Measurements from ENCODE around the gene HOXA1. TPM values are rescaled to one million over a fixed set of nuclear protein-coding genes. Genes with fewer than 3 reads are reported as not detected.

Gene HOXA1
- total and polyA plus RNA-seq, 2 of the 4 experiments (the other 2 are of a cell fraction) = 0.54 to 1.8 TPM

GRCh38 chr7:27109466-27110185 is 13.8 kb upstream of the HOXA1 start:
- H2AK5ac ChIP-seq (ENCODE audit: low read depth, low read length) = peak overlapping the region; percentile 37; the same call in 1 of the 2 replicates
- no TSS peak for BruUV-seq (replicated peaks)
- POLR2A ChIA-PET (ENCODE audit: unreplicated experiment) = interaction anchor here (0.6 kb wide), 1 partner anchor 25 kb away, joined by 4 read pairs; no protein-coding TSS in a partner anchor
- no peak for TF ChIP-seq SMC3 (IDR thresholded peaks at IDR 0.05; ENCODE audit: low read depth, low read length)
- TF ChIP-seq ELK1 (IDR thresholded peaks at IDR 0.05; ENCODE audit: borderline replicate concordance, low read depth, low read length) = no peak
- no peak for TF ChIP-seq BHLHE40 (IDR thresholded peaks at IDR 0.05; ENCODE audit: low read depth, low read length)
- TF ChIP-seq, protein P1, sequence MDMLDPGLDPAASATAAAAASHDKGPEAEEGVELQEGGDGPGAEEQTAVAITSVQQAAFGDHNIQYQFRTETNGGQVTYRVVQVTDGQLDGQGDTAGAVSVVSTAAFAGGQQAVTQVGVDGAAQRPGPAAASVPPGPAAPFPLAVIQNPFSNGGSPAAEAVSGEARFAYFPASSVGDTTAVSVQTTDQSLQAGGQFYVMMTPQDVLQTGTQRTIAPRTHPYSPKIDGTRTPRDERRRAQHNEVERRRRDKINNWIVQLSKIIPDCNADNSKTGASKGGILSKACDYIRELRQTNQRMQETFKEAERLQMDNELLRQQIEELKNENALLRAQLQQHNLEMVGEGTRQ (IDR thresholded peaks at IDR 0.05; ENCODE audit: low read depth, low read length) = no peak
- no peak for TF ChIP-seq CEBPB (IDR thresholded peaks at IDR 0.05; ENCODE audit: low read depth, low read length)
- TF ChIP-seq RFX5 (IDR thresholded peaks at IDR 0.05; ENCODE audit: low read depth, low read length) = no peak
- no peak for TF ChIP-seq RAD21 (IDR thresholded peaks at IDR 0.05; ENCODE audit: low read length)
- no peak for TF ChIP-seq POLR2A (IDR thresholded peaks at IDR 0.05; ENCODE audit: low read depth, low read length)
- no peak for TF ChIP-seq NFE2L2 (IDR thresholded peaks at IDR 0.05; ENCODE audit: low read depth, low read length)
- no peak for TF ChIP-seq RCOR1 (IDR thresholded peaks at IDR 0.05; ENCODE audit: insufficient replicate concordance, low read length)
- TF ChIP-seq, protein P2, sequence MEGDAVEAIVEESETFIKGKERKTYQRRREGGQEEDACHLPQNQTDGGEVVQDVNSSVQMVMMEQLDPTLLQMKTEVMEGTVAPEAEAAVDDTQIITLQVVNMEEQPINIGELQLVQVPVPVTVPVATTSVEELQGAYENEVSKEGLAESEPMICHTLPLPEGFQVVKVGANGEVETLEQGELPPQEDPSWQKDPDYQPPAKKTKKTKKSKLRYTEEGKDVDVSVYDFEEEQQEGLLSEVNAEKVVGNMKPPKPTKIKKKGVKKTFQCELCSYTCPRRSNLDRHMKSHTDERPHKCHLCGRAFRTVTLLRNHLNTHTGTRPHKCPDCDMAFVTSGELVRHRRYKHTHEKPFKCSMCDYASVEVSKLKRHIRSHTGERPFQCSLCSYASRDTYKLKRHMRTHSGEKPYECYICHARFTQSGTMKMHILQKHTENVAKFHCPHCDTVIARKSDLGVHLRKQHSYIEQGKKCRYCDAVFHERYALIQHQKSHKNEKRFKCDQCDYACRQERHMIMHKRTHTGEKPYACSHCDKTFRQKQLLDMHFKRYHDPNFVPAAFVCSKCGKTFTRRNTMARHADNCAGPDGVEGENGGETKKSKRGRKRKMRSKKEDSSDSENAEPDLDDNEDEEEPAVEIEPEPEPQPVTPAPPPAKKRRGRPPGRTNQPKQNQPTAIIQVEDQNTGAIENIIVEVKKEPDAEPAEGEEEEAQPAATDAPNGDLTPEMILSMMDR (conservative IDR thresholded peaks at IDR 0.05; ENCODE audit: low read depth, low read length) = no peak
- no peak for TF ChIP-seq CHD1 (IDR thresholded peaks at IDR 0.05; ENCODE audit: low read depth, low read length)
- no peak for TF ChIP-seq MXI1 (IDR thresholded peaks at IDR 0.05; ENCODE audit: borderline replicate concordance, low read depth, low read length)
- TF ChIP-seq FOS (IDR thresholded peaks at IDR 0.05; ENCODE audit: low read depth, low read length) = no peak

More at GRCh38 chr7:27109466-27110185, 13.8 kb upstream of the HOXA1 start:
- H2BK120ac ChIP-seq (ENCODE audit: low read depth, low read length) = peak overlapping the region; percentile 90
- peak overlapping the region; percentile 36; the same call in 1 of the 2 replicates for H4K5ac ChIP-seq (ENCODE audit: low read depth, low read length)
- no peak overlapping the region for H3K4me3 ChIP-seq (ENCODE audit: insufficient read depth, low read depth, low read length)
- H3K14ac ChIP-seq (replicated peaks; ENCODE audit: low read depth, low read length) = peak overlapping the region; percentile 90
- peak overlapping the region; percentile 59; the same call in 1 of the 2 replicates for H3K4me2 ChIP-seq (ENCODE audit: low read depth, low read length)
- H3K79me1 ChIP-seq (ENCODE audit: low read depth in 1 of 2, low read length in 2 of 2) = peaks cover 0 to 37% of the 10 kb centered on the region in 2 experiments; a peak in 2 of 4 replicates
- H2AFZ ChIP-seq (replicated peaks; ENCODE audit: low read length, poor library complexity) = peak overlapping the region; percentile 24
- H3K18ac ChIP-seq (ENCODE audit: low read depth, low read length) = peak overlapping the region; percentile 16; the same call in 1 of the 2 replicates
- H4K20me1 ChIP-seq (ENCODE audit: insufficient read depth, low read length) = peaks cover 13% of the 10 kb centered on the region
- no peaks in the 10 kb centered on the region for H3K27me3 ChIP-seq (ENCODE audit: control insufficient read depth, insufficient read depth, low read length)
- intact Hi-C loops (cut with micrococcal nuclease) (no loop called here), dilution Hi-C loops (cut with HindIII; ENCODE audit: low sequenced_read_pairs, unreplicated experiment) (no loop called here), in situ Hi-C loops (cut with MboI; ENCODE audit: low sequenced_read_pairs) (loop anchor here (10.0 kb wide), 1 partner anchor 915 kb away; no protein-coding TSS in a partner anchor)
- H3K23ac ChIP-seq (ENCODE audit: low read depth, low read length) = peak overlapping the region; percentile 98
- no peak for ATAC-seq (ENCODE audit: low read depth)
- 40% methylated on average over 2 of the region's 4 CpGs; no CpG with 5 or more reads in 1 of the 2 experiments for WGBS, 2 experiments (ENCODE audit: extremely low coverage in 2 of 2, insufficient read length in 1 of 2)
- H3K9ac ChIP-seq (ENCODE audit: low read depth, low read length) = peak overlapping the region; percentile 92
- H2AK9ac ChIP-seq (replicated peaks; ENCODE audit: low read depth, low read length, poor library complexity) = peak overlapping the region; percentile 11
- peak overlapping the region; percentile 9; the same call in 1 of the 3 replicates for H2BK15ac ChIP-seq (ENCODE audit: low read depth, low read length)
- H3K9me3 ChIP-seq (ENCODE audit: control insufficient read depth, insufficient read depth, low read length) = no peaks in the 10 kb centered on the region
- peaks cover 36% of the 10 kb centered on the region for H3K4me1 ChIP-seq (ENCODE audit: control insufficient read depth, insufficient read depth, low read length)
- H3K9me1 ChIP-seq (ENCODE audit: insufficient read depth, low read length) = peaks cover 13% of the 10 kb centered on the region; the same call in 1 of the 2 replicates
- peak overlapping the region; percentile 68 for H4K91ac ChIP-seq (ENCODE audit: insufficient read depth, low read depth, low read length)
- peak overlapping the region; percentile 28 to 60; a peak in 2 of 4 replicates for H4K8ac ChIP-seq (ENCODE audit: low read depth in 2 of 2, low read length in 2 of 2)
- peak overlapping the region; percentile 95 for H2BK5ac ChIP-seq (ENCODE audit: low read depth, low read length, poor library complexity, severe bottlenecking)
- H3K27ac ChIP-seq (ENCODE audit: insufficient read depth, low read length) = peak overlapping the region; percentile 98
- peak overlapping the region; percentile 92 for H3K4ac ChIP-seq (ENCODE audit: low read depth, low read length)
- DNase-seq = peak; percentile 25
- CTCF ChIA-PET = no interaction called here
- H3K36me3 ChIP-seq (ENCODE audit: control insufficient read depth, insufficient read depth, low read length) = peaks cover 9% of the 10 kb centered on the region; the same call in 1 of the 2 replicates
- 0 out of 2 replicates have a peak overlapping the region, but pooled peaks have one; percentile 26 for H3K56ac ChIP-seq (ENCODE audit: extremely low read depth, insufficient read depth, low read length)
- H2BK20ac ChIP-seq (ENCODE audit: low read depth, low read length) = peak overlapping the region; percentile 50; the same call in 1 of the 2 replicates

All from IMR-90 (cell line).